Umbilical cord (tissue), 1 donor: ENCODE data around the gene VEGFA. TPM values are rescaled to one million over a fixed set of nuclear protein-coding genes. Genes with fewer than 3 reads are reported as not detected.

ENCODE experiments used
- total RNA-seq: library from RNA; depleted of rRNA; stranded (reverse); fragments of >200 nt; gene quantifications from one replicate; pipeline ENCODE4 v1.2.3, GENCODE V29; 2014; ENCODE audit warnings: low replicate concordance; ENCODE audit not compliant: insufficient read depth

Gene VEGFA
- total RNA-seq, 1 donor from 2014 or later: 210 TPM

Other genes starting within 250 kb of the VEGFA start
- 15.9 TPM for gene XPO5, start 194.2 kb upstream of the VEGFA start, total RNA-seq
- 19.3 TPM for gene POLH, start 194.0 kb upstream of the VEGFA start, total RNA-seq
- gene GTPBP2, start 140.9 kb upstream of the VEGFA start, total RNA-seq: 19.3 TPM
- 17.3 TPM for gene MAD2L1BP, start 134.4 kb upstream of the VEGFA start, total RNA-seq
- 0.48 TPM for gene RSPH9, start 125.2 kb upstream of the VEGFA start, total RNA-seq
- 23.1 TPM for gene MRPS18A, start 82.4 kb upstream of the VEGFA start, total RNA-seq